Tibial nerve (tissue), 4 donors: ENCODE data around the gene FSIP2.

Experiments
- EP300 ChIP-seq, 2 donors: sonication (generic); formaldehyde crosslinking; IDR thresholded peaks; one replicate each; pipeline ENCODE4 v1.6.1; 2017; ENCODE audit warnings: antibody characterized with exemption in 2 of 2, mild to moderate bottlenecking in 1 of 2
- POLR2A ChIP-seq, 2 donors: fragments of 450-650 bp; IDR thresholded peaks; one replicate each; pipeline ENCODE4 v1.6.1; 2017; ENCODE audit warnings: antibody characterized with exemption in 2 of 2, mild to moderate bottlenecking in 2 of 2, moderate library complexity in 2 of 2
- TF ChIP-seq, protein P1 (sequence below), 5 experiments: fragments of 200-600 bp in 3 of 5; fragments of 450-650 bp in 2 of 5; sonication (generic) in 3 of 5; IDR thresholded peaks; one replicate each; pipeline ENCODE4 v1.5.1; 2016 to 2019; ENCODE audit warnings: antibody characterized with exemption in 5 of 5, mild to moderate bottlenecking in 3 of 5, moderate library complexity in 2 of 5

DNA sequence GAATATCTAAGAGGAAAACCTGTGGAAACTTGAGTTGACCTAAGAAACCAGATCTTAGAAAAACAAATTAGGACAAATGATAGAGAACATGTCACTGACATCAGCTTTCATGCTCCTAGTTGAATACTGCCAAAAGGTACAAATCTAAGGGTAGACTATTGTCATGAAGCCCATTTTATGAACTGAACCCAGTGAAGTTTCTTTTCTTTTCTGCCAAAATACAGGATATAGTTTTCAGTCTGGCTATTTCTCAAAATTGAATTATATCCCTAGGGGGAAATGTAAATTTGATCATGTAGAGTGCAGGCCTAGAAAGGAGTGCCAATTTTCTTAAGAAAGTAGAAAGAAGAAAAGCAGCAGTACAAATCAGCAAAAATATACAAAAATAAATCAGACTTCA is 46.6 kb downstream of the FSIP2 start:
- TF ChIP-seq, protein P1, sequence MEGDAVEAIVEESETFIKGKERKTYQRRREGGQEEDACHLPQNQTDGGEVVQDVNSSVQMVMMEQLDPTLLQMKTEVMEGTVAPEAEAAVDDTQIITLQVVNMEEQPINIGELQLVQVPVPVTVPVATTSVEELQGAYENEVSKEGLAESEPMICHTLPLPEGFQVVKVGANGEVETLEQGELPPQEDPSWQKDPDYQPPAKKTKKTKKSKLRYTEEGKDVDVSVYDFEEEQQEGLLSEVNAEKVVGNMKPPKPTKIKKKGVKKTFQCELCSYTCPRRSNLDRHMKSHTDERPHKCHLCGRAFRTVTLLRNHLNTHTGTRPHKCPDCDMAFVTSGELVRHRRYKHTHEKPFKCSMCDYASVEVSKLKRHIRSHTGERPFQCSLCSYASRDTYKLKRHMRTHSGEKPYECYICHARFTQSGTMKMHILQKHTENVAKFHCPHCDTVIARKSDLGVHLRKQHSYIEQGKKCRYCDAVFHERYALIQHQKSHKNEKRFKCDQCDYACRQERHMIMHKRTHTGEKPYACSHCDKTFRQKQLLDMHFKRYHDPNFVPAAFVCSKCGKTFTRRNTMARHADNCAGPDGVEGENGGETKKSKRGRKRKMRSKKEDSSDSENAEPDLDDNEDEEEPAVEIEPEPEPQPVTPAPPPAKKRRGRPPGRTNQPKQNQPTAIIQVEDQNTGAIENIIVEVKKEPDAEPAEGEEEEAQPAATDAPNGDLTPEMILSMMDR (IDR thresholded peaks at IDR 0.05) = no peak
- no peak for TF ChIP-seq POLR2A (IDR thresholded peaks at IDR 0.05)
- no peak for TF ChIP-seq EP300 (IDR thresholded peaks at IDR 0.05)
